HUDEP-2 (cell line): ENCODE results near the gene PNCK.
A peak's percentile ranks its signal among the peaks of the same experiment; 100 is the strongest.
"Not testable (repeated sequence)": the region's sequence is repeated elsewhere in the genome, so short reads cannot be mapped to it uniquely, and the experiment has no call there.

Experiments used
- DNase-seq, 76 experiments: peaks; one replicate each; lab custom pipeline; 2025; ENCODE audit not compliant: unreplicated experiment in 76 of 76; lab: John Stamatoyannopoulos, UW

The PNCK gene

GRCh38 chrX:153673428-153674218, at the start of gene PNCK:
Gene PNCK (minus strand): TSS chrX:153673813. CDS start chrX:153673076, 737 bp downstream.
- DNase-seq, result no peak

- no peak for DNase-seq
These were observed 49.2 kb upstream of the PNCK start for GRCh38 chrX:153722704-153723350.

GRCh38 chrX:153719701-153720100, 46.1 kb upstream of the PNCK start:
- no peak for DNase-seq

GRCh38 chrX:153719238-153719637, 45.6 kb upstream of the PNCK start:
- no peak for DNase-seq

- no peak for DNase-seq
These were observed 43.8 kb upstream of the PNCK start for GRCh38 chrX:153717445-153717844.

- no peak for DNase-seq
These were observed 40.6 kb upstream of the PNCK start for GRCh38 chrX:153714256-153714655.

- DNase-seq, result no peak
These were observed 36.4 kb upstream of the PNCK start for GRCh38 chrX:153709726-153710674.

GRCh38 chrX:153708415-153708814, 34.8 kb upstream of the PNCK start:
- DNase-seq, result peak in 72 of 76 experiments; percentile 5 to 78 (median 56)

- DNase-seq, result no peak
These were observed 33.8 kb upstream of the PNCK start for GRCh38 chrX:153707406-153707805.

GRCh38 chrX:153706799-153707198, 33.2 kb upstream of the PNCK start:
- no peak for DNase-seq

GRCh38 chrX:153705403-153706060, 31.9 kb upstream of the PNCK start:
- DNase-seq, result not testable (repeated sequence)

GRCh38 chrX:153704631-153705402, 31.2 kb upstream of the PNCK start:
- not testable (repeated sequence) for DNase-seq

- no peak for DNase-seq
These were observed 30.5 kb upstream of the PNCK start for GRCh38 chrX:153704021-153704526.

GRCh38 chrX:153703036-153703370, 29.4 kb upstream of the PNCK start:
- no peak for DNase-seq

GRCh38 chrX:153702336-153703035, 28.9 kb upstream of the PNCK start:
- DNase-seq, result peak in 7 of 76 experiments; percentile 7 to 25 (median 15)

- DNase-seq, result no peak
These were observed 28.1 kb upstream of the PNCK start for GRCh38 chrX:153701706-153702105.

GRCh38 chrX:153700967-153701366, 27.4 kb upstream of the PNCK start:
- DNase-seq, result no peak

- no peak for DNase-seq
These were observed 26.8 kb upstream of the PNCK start for GRCh38 chrX:153700376-153700945.
